Erythroblast (primary cell): ENCODE results near the gene MACROD2.

Experiments used
- GATA1 ChIP-seq: IDR thresholded peaks from 2 replicates; pipeline ENCODE4 v1.6.1; 2011; ENCODE audit warnings: low read depth, mild to moderate bottlenecking, control low read depth, low read length, moderate library complexity
- POLR2A ChIP-seq: IDR thresholded peaks from 2 replicates; pipeline ENCODE4 v1.6.1; 2011; ENCODE audit warnings: mild to moderate bottlenecking, low read length

DNA sequence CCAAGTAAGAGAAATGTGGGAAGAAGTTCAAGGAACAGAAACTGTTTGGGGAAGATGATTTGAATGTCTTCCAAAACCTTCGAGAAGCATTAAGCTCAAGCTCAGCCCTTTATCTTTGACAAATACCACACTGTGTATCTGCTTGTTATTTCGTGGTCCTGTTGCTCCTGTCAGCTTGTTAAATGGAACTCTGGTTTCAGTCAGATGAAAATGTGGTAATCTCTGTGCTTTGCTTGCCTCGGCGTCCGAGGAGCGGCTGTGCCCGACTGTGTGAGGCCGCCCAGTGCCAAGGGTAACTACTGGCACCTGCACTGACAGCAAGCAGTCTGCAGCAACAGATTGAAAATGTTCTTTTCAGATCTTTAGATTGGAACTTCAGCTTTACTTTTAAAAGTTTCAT, 920.0 kb downstream of the MACROD2 start:
- TF ChIP-seq POLR2A (no peak), GATA1 (no peak)
